Epithelial cell of esophagus (primary cell): ENCODE measurements around the gene CAAP1.
"Not testable (repeated sequence)": the region's sequence is repeated elsewhere in the genome, so short reads cannot be mapped to it uniquely, and the experiment has no call there.

Experiments used
- DNase-seq: peaks from one replicate; pipeline ENCODE4 v3.0.0; 2010; ENCODE audit warnings: low read depth
- H3K4me3 ChIP-seq: 2 replicates; pipeline ENCODE4 v1.5.1; 2011; ENCODE audit warnings: mild to moderate bottlenecking, low read length, control low read depth
- TF ChIP-seq, protein P1 (sequence below): IDR thresholded peaks from 2 replicates; pipeline ENCODE4 v1.5.1; 2011; ENCODE audit warnings: low read depth, mild to moderate bottlenecking, low read length, control low read depth, inconsistent platforms; ENCODE audit not compliant: insufficient read depth; ENCODE audit errors: missing control alignments

The CAAP1 gene

DNA sequence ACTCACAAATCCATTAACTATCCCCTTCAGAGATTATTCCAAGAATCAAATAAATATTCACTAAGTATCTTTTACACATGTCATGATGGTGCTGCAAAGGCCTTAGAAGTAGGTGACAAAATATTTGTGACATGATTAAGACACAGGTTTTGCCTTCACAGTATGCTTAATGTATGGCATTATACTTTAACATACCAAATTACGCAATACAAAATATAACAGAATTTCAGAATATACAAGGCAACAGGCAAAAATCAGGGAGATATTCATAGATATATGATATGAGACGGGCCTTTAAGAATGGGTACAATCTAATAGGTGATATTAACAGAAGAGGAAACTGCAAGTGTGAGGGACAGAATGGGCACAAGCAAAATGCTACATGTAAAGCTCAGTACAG, 41.6 kb downstream of the CAAP1 start:
- no peak for DNase-seq
- TF ChIP-seq, protein P1, sequence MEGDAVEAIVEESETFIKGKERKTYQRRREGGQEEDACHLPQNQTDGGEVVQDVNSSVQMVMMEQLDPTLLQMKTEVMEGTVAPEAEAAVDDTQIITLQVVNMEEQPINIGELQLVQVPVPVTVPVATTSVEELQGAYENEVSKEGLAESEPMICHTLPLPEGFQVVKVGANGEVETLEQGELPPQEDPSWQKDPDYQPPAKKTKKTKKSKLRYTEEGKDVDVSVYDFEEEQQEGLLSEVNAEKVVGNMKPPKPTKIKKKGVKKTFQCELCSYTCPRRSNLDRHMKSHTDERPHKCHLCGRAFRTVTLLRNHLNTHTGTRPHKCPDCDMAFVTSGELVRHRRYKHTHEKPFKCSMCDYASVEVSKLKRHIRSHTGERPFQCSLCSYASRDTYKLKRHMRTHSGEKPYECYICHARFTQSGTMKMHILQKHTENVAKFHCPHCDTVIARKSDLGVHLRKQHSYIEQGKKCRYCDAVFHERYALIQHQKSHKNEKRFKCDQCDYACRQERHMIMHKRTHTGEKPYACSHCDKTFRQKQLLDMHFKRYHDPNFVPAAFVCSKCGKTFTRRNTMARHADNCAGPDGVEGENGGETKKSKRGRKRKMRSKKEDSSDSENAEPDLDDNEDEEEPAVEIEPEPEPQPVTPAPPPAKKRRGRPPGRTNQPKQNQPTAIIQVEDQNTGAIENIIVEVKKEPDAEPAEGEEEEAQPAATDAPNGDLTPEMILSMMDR, result no peak

GRCh38 chr9:26833792-26834191, 58.8 kb downstream of the CAAP1 start:
- TF ChIP-seq, protein P1, result no peak
- H3K4me3 ChIP-seq, result no peak overlapping the region
- DNase-seq, result peak; percentile 8

More for the DNA sequence above, 41.6 kb downstream of the CAAP1 start:
- H3K4me3 ChIP-seq, result no peak overlapping the region

DNA sequence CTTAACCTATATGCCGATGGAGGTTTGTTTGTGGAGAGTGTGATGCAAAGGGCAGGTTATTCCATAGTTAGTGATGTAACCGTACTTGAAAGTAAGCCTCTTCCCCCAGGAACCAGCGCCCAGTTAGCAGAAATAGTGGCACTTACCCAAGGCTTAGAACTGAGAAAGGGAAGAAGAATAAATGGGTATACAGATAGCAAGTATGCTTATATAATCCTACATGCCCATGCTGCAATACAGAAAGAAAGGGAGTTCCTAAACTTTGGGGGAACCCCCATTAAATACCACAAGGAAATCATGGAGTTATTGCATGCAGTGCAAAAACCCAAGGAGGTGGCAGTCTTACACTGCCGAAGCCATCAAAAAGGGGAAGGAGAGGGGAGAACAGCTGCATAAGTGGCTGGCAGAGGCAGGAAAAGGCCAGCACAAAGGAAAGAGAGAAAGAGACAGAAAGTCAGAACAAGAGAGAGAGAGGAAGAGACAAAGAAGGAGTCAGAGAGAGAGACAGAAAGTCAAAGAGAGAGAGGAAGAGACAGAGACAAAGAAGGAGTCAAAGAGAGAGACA, 64.1 kb downstream of the CAAP1 start:
- not testable (repeated sequence) for DNase-seq, H3K4me3 ChIP-seq

DNA sequence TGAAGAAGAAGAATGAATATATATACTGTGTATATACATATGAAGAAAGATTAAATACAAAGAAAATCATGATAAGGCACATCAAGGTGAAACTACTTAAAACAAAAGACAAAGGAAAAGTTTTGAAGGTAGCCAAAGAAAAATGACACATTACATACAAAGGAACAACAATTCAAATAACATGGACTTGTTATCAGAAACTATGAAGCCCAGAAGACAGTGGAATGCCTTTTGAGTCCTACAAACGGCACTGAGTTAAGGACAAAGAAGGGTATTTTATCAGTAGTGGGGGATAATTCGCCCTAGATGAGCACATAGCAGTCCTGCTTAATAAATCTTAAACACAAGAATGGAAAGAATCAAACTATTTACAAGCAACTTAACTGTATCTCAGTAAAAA, 77.8 kb downstream of the CAAP1 start:
- TF ChIP-seq, protein P1, result no peak
- DNase-seq, result no peak
- no peak overlapping the region for H3K4me3 ChIP-seq

DNA sequence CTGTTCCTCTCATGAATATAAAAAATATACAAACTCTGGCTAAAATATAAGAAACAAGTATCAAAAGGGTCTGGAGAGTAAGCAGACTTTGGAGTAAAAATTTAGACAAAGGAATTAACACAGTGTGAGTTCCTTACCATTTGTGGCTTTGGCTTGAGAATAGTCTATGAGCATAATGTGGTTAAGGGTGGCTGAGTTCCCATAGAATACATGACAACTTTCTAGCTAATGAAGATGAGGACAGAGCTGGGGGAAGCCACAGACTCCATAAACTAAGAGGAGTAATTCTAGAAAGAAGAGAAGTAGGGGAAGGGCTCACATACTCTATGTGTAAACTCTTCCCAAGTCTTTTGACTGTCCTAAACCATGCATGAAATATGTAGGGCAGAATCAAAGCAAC, 79.4 kb downstream of the CAAP1 start:
- TF ChIP-seq, protein P1, result no peak
- H3K4me3 ChIP-seq, result no peak overlapping the region
- DNase-seq, result no peak

DNA sequence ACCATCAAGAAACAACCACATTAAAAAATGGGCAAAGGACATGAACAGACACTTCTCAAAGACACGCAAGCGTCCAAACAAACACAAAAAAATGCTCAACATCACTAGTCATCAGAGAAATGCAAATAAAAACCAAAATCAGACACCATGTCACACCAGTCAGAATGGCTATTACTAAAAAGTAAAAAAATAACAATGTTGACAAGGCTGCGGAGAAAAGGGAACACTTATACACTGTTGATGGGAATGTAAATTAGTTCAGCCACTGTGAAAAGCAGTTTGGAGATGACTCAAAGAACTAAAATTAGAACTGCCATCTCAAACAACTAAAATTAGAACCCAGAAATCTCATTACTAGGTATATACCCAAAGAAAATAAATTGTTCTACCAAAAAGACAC, 80.4 kb downstream of the CAAP1 start:
- H3K4me3 ChIP-seq, result no peak overlapping the region
- TF ChIP-seq, protein P1, result no peak
- no peak for DNase-seq

DNA sequence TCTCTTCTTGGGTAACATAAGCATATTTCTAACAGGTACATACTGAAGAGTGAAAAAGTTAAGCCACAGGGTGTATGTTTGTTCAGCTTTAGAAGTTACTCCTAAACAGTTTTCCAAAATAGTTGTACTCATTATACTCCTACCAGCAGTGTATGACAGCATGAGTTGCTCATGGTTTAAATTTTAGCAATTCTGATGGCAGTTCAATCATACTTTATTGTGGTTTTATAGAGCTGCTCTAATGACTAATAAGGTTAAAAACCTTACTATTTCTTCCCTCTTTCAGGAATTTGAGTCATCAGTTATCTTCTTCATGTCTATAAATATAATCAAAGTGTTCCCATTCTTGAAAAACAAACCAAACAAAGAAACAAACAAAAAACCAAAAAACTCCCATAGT, 81.5 kb downstream of the CAAP1 start:
- TF ChIP-seq, protein P1, result no peak
- no peak overlapping the region for H3K4me3 ChIP-seq
- no peak for DNase-seq
